ENCODE measurements around the gene GPATCH2.

Gene GPATCH2

GRCh38 chr1:217577336-217577735 lies 53.6 kb downstream of the GPATCH2 start:
- Histone ChIP-seq H3K4me1 (ENCODE audit: control insufficient read depth in 1 of 2, insufficient read depth in 1 of 2, low read depth in 1 of 2, low read length in 1 of 2) (no peaks in the 10 kb centered on the region), H3K27me3 (no peaks in the 10 kb centered on the region), H3K9me3 (no peaks in the 10 kb centered on the region), H3K36me3 (no peaks in the 10 kb centered on the region), H3K4me3 (ENCODE audit: low read depth in 1 of 2, low read length in 1 of 2) (no peak overlapping the region), H3K27ac (no peak overlapping the region)
- TF ChIP-seq CTCF (IDR thresholded peaks at IDR 0.05), result no peak

- H3K27ac ChIP-seq, result no peak overlapping the region
- H3K27me3 ChIP-seq, result no peaks in the 10 kb centered on the region
- H3K4me1 ChIP-seq (ENCODE audit: control insufficient read depth in 1 of 2, insufficient read depth in 1 of 2, low read depth in 1 of 2, low read length in 1 of 2), result no peaks in the 10 kb centered on the region
- no peaks in the 10 kb centered on the region for H3K36me3 ChIP-seq
- TF ChIP-seq CTCF (IDR thresholded peaks at IDR 0.05), result no peak
- no peaks in the 10 kb centered on the region for H3K9me3 ChIP-seq
- H3K4me3 ChIP-seq (ENCODE audit: low read depth in 1 of 2, low read length in 1 of 2), result no peak overlapping the region
Observed at GRCh38 chr1:217574265-217574949, 56.5 kb downstream of the GPATCH2 start.

- H3K4me1 ChIP-seq (ENCODE audit: control insufficient read depth in 1 of 2, insufficient read depth in 1 of 2, low read depth in 1 of 2, low read length in 1 of 2), result no peaks in the 10 kb centered on the region
- no peaks in the 10 kb centered on the region for H3K9me3 ChIP-seq
- H3K27me3 ChIP-seq, result no peaks in the 10 kb centered on the region
- no peak for TF ChIP-seq CTCF (IDR thresholded peaks at IDR 0.05)
- H3K4me3 ChIP-seq (ENCODE audit: low read depth in 1 of 2, low read length in 1 of 2), result no peak overlapping the region
- H3K36me3 ChIP-seq, result no peaks in the 10 kb centered on the region
- no peak overlapping the region for H3K27ac ChIP-seq
Observed at GRCh38 chr1:217569021-217569420, 61.9 kb downstream of the GPATCH2 start.

GRCh38 chr1:217568200-217568599 lies 62.7 kb downstream of the GPATCH2 start:
- H3K27me3 ChIP-seq, result no peaks in the 10 kb centered on the region

GRCh38 chr1:217564833-217565232 lies 66.1 kb downstream of the GPATCH2 start:
- TF ChIP-seq CTCF (IDR thresholded peaks at IDR 0.05), result no peak
- H3K27me3 ChIP-seq, result no peaks in the 10 kb centered on the region
- no peak overlapping the region for H3K4me3 ChIP-seq (ENCODE audit: low read depth in 1 of 2, low read length in 1 of 2)
- no peak overlapping the region for H3K27ac ChIP-seq
- H3K4me1 ChIP-seq (ENCODE audit: control insufficient read depth in 1 of 2, insufficient read depth in 1 of 2, low read depth in 1 of 2, low read length in 1 of 2), result no peaks in the 10 kb centered on the region
- H3K36me3 ChIP-seq, result no peaks in the 10 kb centered on the region
- H3K9me3 ChIP-seq, result no peaks in the 10 kb centered on the region

More at GRCh38 chr1:217568200-217568599, 62.7 kb downstream of the GPATCH2 start:
- H3K4me1 ChIP-seq (ENCODE audit: control insufficient read depth in 1 of 2, insufficient read depth in 1 of 2, low read depth in 1 of 2, low read length in 1 of 2), result no peaks in the 10 kb centered on the region
- H3K27ac ChIP-seq, result no peak overlapping the region
- no peaks in the 10 kb centered on the region for H3K36me3 ChIP-seq
- H3K9me3 ChIP-seq, result no peaks in the 10 kb centered on the region
- no peak for TF ChIP-seq CTCF (IDR thresholded peaks at IDR 0.05)
- no peak overlapping the region for H3K4me3 ChIP-seq (ENCODE audit: low read depth in 1 of 2, low read length in 1 of 2)
